ENCODE data around the gene SAMD4A. TPM values are rescaled to one million over a fixed set of nuclear protein-coding genes. Genes with fewer than 3 reads are reported as not detected.

SAMD4A gene
- total RNA-seq, 2 donors from 2014 or later: 1.9 to 8.0 TPM

DNA sequence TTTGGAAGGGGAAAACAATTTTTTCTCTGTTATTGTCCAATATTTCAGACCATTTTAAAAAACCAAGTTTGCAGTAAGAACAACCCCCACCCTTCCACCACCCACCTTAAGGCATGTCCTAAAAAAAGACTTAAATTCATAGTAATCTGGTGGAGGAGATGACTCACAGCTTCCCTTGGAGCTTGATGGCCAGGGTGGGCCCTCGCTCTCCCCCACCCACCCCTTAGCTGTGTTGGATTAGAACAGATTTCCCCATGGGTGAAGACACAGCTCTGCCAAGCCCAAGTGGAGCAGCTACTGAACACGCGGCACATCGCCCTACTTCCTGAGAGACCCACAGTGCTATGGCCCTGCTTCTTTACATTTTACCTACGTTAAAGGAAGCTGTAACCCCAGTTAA lies 195.4 kb downstream of the SAMD4A start:
- no peak overlapping the region for H3K9ac ChIP-seq (ENCODE audit: extremely low read depth, low read length, poor library complexity, severe bottlenecking)
- Mint-ChIP-seq H3K27me3 (ENCODE audit: insufficient read depth) (no peaks in the 10 kb centered on the region), H3K4me1 (no peaks in the 10 kb centered on the region), H3K36me3 (ENCODE audit: low read depth) (peaks cover 7% of the 10 kb centered on the region), H3K4me3 (no peak overlapping the region), H3K9me3 (no peaks in the 10 kb centered on the region), H3K27ac (peak overlapping the region; percentile 58)
- TF ChIP-seq, protein P1, sequence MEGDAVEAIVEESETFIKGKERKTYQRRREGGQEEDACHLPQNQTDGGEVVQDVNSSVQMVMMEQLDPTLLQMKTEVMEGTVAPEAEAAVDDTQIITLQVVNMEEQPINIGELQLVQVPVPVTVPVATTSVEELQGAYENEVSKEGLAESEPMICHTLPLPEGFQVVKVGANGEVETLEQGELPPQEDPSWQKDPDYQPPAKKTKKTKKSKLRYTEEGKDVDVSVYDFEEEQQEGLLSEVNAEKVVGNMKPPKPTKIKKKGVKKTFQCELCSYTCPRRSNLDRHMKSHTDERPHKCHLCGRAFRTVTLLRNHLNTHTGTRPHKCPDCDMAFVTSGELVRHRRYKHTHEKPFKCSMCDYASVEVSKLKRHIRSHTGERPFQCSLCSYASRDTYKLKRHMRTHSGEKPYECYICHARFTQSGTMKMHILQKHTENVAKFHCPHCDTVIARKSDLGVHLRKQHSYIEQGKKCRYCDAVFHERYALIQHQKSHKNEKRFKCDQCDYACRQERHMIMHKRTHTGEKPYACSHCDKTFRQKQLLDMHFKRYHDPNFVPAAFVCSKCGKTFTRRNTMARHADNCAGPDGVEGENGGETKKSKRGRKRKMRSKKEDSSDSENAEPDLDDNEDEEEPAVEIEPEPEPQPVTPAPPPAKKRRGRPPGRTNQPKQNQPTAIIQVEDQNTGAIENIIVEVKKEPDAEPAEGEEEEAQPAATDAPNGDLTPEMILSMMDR (conservative IDR thresholded peaks at IDR 0.05): no peak
- H3K27ac ChIP-seq (ENCODE audit: low read depth, low read length): no peak overlapping the region
- no peak for DNase-seq
- H3K4me1 ChIP-seq (ENCODE audit: control insufficient read depth, insufficient read depth, low read length): no peaks in the 10 kb centered on the region
- 97% methylated on average over 5 of the region's 5 CpGs for WGBS, 2 experiments (ENCODE audit: insufficient coverage in 1 of 2, insufficient read length in 1 of 2)
- H3K27me3 ChIP-seq (ENCODE audit: control insufficient read depth, insufficient read depth, low read length, poor library complexity, severe bottlenecking): no peaks in the 10 kb centered on the region
- no peak overlapping the region for H3K4me3 ChIP-seq (ENCODE audit: low read length)
- H3K9me3 ChIP-seq (ENCODE audit: control insufficient read depth, low read length): no peaks in the 10 kb centered on the region
- no peaks in the 10 kb centered on the region for H3K36me3 ChIP-seq (ENCODE audit: control insufficient read depth, insufficient read depth, low read length)

DNA sequence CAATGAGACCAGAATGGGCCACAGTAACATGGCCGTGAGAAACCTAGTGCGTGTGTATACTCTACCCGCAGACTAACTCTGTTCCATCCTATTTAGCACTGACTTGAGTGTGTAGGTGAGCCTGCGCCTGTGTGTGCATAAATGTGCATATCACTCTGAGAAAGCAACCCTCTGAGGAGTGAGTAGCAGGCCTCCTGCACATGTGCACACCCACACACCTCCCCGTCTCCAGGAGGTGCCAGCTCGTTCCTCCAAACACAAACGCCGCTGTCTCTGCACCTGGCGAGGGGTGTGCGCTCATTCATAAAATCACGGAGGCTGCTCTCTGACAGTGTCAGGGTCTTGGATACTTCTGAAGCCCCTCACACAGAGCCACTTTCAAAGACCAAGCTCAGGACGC lies 196.8 kb downstream of the SAMD4A start:
- peak overlapping the region; percentile 11 for H3K27ac Mint-ChIP-seq
- no peak for DNase-seq

DNA sequence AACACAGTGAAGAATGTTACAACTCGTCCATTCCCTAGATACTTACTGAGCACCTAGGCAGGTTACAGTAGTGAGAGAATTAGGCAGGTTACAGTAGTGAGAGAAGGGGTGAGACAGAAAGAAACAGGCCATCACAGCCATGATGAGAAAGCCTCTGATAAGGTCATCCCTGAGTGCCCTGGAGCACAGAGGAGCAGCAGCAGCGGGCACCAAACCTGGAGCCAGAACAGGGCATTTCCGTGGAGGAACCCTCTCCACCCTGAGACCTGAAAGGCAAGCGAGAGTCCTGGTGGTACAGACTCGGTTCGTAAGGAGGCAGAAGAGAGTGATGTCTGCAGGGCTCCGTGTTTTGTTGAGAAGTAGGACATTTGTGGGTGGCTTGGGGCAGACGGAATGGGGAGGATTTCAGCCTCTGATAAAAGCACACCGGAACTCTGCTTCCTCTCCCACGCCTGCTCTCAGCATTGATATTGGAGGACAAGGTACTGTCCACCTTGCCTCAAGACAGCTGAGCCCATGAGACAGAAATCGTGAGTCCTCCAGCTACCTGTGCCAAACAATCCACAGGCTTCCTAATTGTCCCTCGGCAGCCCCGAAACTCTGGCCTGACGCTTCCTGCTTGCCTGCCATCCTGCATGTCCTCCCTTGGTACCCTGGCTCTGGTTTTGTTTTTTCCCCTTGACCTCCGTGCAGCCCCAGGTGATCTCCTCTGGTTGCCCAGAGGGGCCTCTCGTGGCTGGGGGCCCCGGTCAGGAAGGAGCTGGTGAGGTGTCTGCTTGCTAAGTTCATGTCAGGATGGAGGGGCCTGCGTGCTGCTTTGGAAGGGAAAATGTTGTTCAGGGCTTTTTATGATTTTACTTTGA lies 199.6 kb downstream of the SAMD4A start:
- no peak overlapping the region for H3K27ac Mint-ChIP-seq
- Histone ChIP-seq H3K9me3 (ENCODE audit: control insufficient read depth, low read length) (no peaks in the 10 kb centered on the region), H3K9ac (ENCODE audit: extremely low read depth, low read length, poor library complexity, severe bottlenecking) (no peak overlapping the region), H3K4me3 (ENCODE audit: low read length) (no peak overlapping the region), H3K27me3 (ENCODE audit: control insufficient read depth, insufficient read depth, low read length, poor library complexity, severe bottlenecking) (no peaks in the 10 kb centered on the region), H3K36me3 (ENCODE audit: control insufficient read depth, insufficient read depth, low read length) (no peaks in the 10 kb centered on the region), H3K4me1 (ENCODE audit: control insufficient read depth, insufficient read depth, low read length) (no peaks in the 10 kb centered on the region), H3K27ac (ENCODE audit: low read depth, low read length) (no peak overlapping the region)
- H3K36me3 Mint-ChIP-seq (ENCODE audit: low read depth): peaks cover 7% of the 10 kb centered on the region
- H3K9me3 Mint-ChIP-seq: no peaks in the 10 kb centered on the region
- no peaks in the 10 kb centered on the region for H3K27me3 Mint-ChIP-seq (ENCODE audit: insufficient read depth)
- H3K4me3 Mint-ChIP-seq: no peak overlapping the region
- WGBS, 2 experiments (ENCODE audit: insufficient coverage in 1 of 2, insufficient read length in 1 of 2): 94 to 97% methylated on average over 14 to 18 of the region's 18 CpGs
- TF ChIP-seq, protein P1 (conservative IDR thresholded peaks at IDR 0.05): no peak
- H3K4me1 Mint-ChIP-seq: no peaks in the 10 kb centered on the region
- DNase-seq: no peak

More for the DNA sequence above, 196.8 kb downstream of the SAMD4A start:
- Histone ChIP-seq H3K27me3 (ENCODE audit: control insufficient read depth, insufficient read depth, low read length, poor library complexity, severe bottlenecking) (no peaks in the 10 kb centered on the region), H3K9ac (ENCODE audit: extremely low read depth, low read length, poor library complexity, severe bottlenecking) (no peak overlapping the region), H3K4me3 (ENCODE audit: low read length) (no peak overlapping the region), H3K36me3 (ENCODE audit: control insufficient read depth, insufficient read depth, low read length) (no peaks in the 10 kb centered on the region), H3K4me1 (ENCODE audit: control insufficient read depth, insufficient read depth, low read length) (no peaks in the 10 kb centered on the region), H3K9me3 (ENCODE audit: control insufficient read depth, low read length) (no peaks in the 10 kb centered on the region), H3K27ac (ENCODE audit: low read depth, low read length) (no peak overlapping the region)
- peaks cover 7% of the 10 kb centered on the region for H3K36me3 Mint-ChIP-seq (ENCODE audit: low read depth)
- H3K4me3 Mint-ChIP-seq: no peak overlapping the region
- no peaks in the 10 kb centered on the region for H3K4me1 Mint-ChIP-seq
- TF ChIP-seq, protein P1 (conservative IDR thresholded peaks at IDR 0.05): no peak
- H3K9me3 Mint-ChIP-seq: no peaks in the 10 kb centered on the region
- WGBS, 2 experiments (ENCODE audit: insufficient coverage in 1 of 2, insufficient read length in 1 of 2): 93 to 94% methylated on average over 11 to 12 of the region's 12 CpGs
- H3K27me3 Mint-ChIP-seq (ENCODE audit: insufficient read depth): no peaks in the 10 kb centered on the region
